Tibial nerve (tissue), 4 donors: ENCODE measurements around the gene GRP. TPM values are rescaled to one million over a fixed set of nuclear protein-coding genes. Genes with fewer than 3 reads are reported as not detected.

Experiments
- DNase-seq, 2 donors: peaks; one replicate each; pipeline ENCODE4 v3.0.0-alpha.2; 2019; ENCODE audit warnings: low spot score in 2 of 2
- H3K27ac ChIP-seq, 4 donors: fragments of 200-600 bp; sonication (generic) in 3 of 4; one replicate each; pipeline ENCODE4 v1.5.1; 2017 to 2019; ENCODE audit warnings: mild to moderate bottlenecking in 1 of 4
- H3K27me3 ChIP-seq, 2 donors: fragments of 200-600 bp; sonication (generic) in 1 of 2; one replicate each; pipeline versions ENCODE4 v1.5.1 to v1.6.0; 2017 to 2019
- H3K36me3 ChIP-seq, 3 donors: fragments of 200-600 bp; sonication (generic); one replicate each; pipeline ENCODE4 v1.5.1; 2018 to 2019
- H3K4me1 ChIP-seq, 4 donors: fragments of 200-600 bp; sonication (generic) in 3 of 4; one replicate each; pipeline ENCODE4 v1.5.1; 2017 to 2019
- H3K4me3 ChIP-seq, 4 donors: fragments of 200-600 bp; sonication (generic) in 3 of 4; one replicate each; pipeline ENCODE4 v1.5.1; 2017 to 2019; ENCODE audit warnings: mild to moderate bottlenecking in 1 of 4, moderate library complexity in 1 of 4
- H3K9me3 ChIP-seq, 4 donors: fragments of 200-600 bp; sonication (generic) in 3 of 4; one replicate each; pipeline ENCODE4 v1.5.1; 2017 to 2019
- EP300 ChIP-seq, 2 donors: sonication (generic); formaldehyde crosslinking; IDR thresholded peaks; one replicate each; pipeline ENCODE4 v1.6.1; 2017; ENCODE audit warnings: antibody characterized with exemption in 2 of 2, mild to moderate bottlenecking in 1 of 2
- POLR2A ChIP-seq, 2 donors: fragments of 450-650 bp; IDR thresholded peaks; one replicate each; pipeline ENCODE4 v1.6.1; 2017; ENCODE audit warnings: antibody characterized with exemption in 2 of 2, mild to moderate bottlenecking in 2 of 2, moderate library complexity in 2 of 2
- WGBS, 2 donors: methylation state at CpG; one replicate each; pipeline ENCODE4 v1.1.5; 2018; 5-methylcytosine and 5-hydroxymethylcytosine counted together
- total RNA-seq, 4 donors: library from RNA; depleted of rRNA; stranded (reverse); fragments of >200 nt; gene quantifications; one replicate each; pipeline ENCODE4 v1.1.0, GENCODE V29; 2016
- TF ChIP-seq, protein P1 (sequence below), 5 experiments: fragments of 200-600 bp in 3 of 5; fragments of 450-650 bp in 2 of 5; sonication (generic) in 3 of 5; IDR thresholded peaks; one replicate each; pipeline ENCODE4 v1.5.1; 2016 to 2019; ENCODE audit warnings: antibody characterized with exemption in 5 of 5, mild to moderate bottlenecking in 3 of 5, moderate library complexity in 2 of 5

GRP gene
- total RNA-seq, 4 donors from 2014 or later = not detected

DNA sequence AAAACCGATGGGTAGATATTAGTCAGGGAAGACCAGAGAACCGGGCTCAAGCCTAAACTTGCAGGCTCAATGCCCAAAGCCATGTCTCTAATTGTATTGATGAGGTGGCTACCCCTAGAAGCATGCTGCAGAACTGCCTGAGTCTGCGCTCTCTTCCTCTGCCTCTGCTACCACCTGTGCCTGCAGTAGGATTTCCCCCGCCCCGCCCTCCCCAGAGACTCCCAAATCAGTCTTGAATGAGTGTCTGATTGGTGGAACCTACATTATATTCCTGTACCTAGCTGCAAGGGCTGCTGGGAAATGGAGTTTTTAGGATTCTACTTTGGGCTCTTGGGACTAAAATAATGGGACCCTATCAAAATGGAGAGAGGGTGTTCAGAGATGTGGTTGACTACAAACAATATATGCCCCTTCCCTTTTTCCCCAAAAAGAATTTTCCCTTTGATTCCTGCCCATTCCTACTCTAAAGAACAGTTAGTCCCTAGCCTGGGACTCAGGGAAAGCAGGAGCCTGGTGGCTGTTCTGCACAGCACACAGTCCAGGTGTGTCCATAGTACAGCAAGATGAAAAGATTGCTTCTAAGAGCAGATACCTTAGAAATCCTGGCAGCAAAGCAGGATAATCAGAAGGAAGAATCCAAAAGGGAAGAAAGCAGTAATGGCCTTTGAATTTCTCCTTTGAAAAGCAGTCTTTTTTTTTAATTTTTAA lies 12.5 kb downstream of the GRP start:
- no peaks in the 10 kb centered on the region for H3K9me3 ChIP-seq
- DNase-seq = no peak
- H3K4me3 ChIP-seq = no peak overlapping the region
- H3K36me3 ChIP-seq = no peaks in the 10 kb centered on the region
- TF ChIP-seq, protein P1, sequence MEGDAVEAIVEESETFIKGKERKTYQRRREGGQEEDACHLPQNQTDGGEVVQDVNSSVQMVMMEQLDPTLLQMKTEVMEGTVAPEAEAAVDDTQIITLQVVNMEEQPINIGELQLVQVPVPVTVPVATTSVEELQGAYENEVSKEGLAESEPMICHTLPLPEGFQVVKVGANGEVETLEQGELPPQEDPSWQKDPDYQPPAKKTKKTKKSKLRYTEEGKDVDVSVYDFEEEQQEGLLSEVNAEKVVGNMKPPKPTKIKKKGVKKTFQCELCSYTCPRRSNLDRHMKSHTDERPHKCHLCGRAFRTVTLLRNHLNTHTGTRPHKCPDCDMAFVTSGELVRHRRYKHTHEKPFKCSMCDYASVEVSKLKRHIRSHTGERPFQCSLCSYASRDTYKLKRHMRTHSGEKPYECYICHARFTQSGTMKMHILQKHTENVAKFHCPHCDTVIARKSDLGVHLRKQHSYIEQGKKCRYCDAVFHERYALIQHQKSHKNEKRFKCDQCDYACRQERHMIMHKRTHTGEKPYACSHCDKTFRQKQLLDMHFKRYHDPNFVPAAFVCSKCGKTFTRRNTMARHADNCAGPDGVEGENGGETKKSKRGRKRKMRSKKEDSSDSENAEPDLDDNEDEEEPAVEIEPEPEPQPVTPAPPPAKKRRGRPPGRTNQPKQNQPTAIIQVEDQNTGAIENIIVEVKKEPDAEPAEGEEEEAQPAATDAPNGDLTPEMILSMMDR (IDR thresholded peaks at IDR 0.05) = no peak
- TF ChIP-seq EP300 (IDR thresholded peaks at IDR 0.05) (no peak), POLR2A (IDR thresholded peaks at IDR 0.05) (no peak)
- WGBS, 2 donors = 74 to 81% methylated on average over 5 of the region's 5 CpGs
- H3K27me3 ChIP-seq = no peaks in the 10 kb centered on the region
- no peaks in the 10 kb centered on the region for H3K4me1 ChIP-seq
- H3K27ac ChIP-seq = no peak overlapping the region

DNA sequence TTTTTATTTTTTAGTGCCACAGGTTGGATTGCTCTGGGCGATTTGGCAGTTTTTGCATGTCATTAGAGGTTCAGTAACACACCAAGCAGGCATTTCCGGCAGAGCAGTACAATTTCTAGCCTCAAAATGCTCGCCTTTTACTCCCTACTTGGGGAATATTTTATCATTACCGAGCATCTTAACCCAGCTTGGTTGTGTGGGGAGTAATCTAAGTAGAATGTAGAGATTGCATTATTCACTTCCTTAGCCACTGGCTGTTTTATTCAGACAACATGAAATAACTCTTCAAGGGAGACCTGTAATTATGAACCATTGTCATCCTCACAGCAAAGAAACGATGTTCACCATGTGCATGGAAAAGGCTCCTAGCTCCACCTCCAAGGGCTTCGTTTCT lies 13.1 kb downstream of the GRP start:
- TF ChIP-seq POLR2A (IDR thresholded peaks at IDR 0.05) = no peak
- TF ChIP-seq, protein P1 (IDR thresholded peaks at IDR 0.05) = no peak
- TF ChIP-seq EP300 (IDR thresholded peaks at IDR 0.05) = no peak
- H3K4me1 ChIP-seq = no peaks in the 10 kb centered on the region
- DNase-seq = no peak
- no peak overlapping the region for H3K4me3 ChIP-seq
- no peaks in the 10 kb centered on the region for H3K9me3 ChIP-seq
- H3K27me3 ChIP-seq = no peaks in the 10 kb centered on the region
- H3K36me3 ChIP-seq = no peaks in the 10 kb centered on the region
- no peak overlapping the region for H3K27ac ChIP-seq
- 80 to 84% methylated on average over 6 of the region's 6 CpGs for WGBS, 2 donors

DNA sequence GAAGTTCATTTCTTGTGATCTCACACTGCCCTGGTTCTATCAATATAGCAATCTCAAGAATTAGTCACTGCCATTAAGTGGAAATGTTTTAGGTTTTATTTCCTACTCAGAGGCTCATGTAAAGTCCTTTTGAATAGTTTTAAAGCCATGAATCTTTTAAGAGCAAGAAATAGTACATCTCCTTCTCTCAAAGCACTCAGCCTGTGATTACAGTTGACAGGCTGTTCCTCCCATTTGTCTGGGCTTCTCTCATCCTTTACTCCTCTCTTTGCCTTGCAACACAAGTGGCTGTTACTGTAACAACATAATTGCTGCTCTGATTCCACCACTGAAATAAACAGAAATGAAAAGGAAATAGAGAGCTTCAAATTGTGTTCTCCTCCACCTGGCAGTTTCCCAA lies 18.4 kb downstream of the GRP start:
- Histone ChIP-seq H3K4me1 (no peaks in the 10 kb centered on the region), H3K36me3 (no peaks in the 10 kb centered on the region), H3K9me3 (no peaks in the 10 kb centered on the region), H3K27ac (no peak overlapping the region), H3K27me3 (no peaks in the 10 kb centered on the region), H3K4me3 (no peak overlapping the region)
- no peak for DNase-seq
- TF ChIP-seq POLR2A (IDR thresholded peaks at IDR 0.05) = no peak
- no peak for TF ChIP-seq EP300 (IDR thresholded peaks at IDR 0.05)
- TF ChIP-seq, protein P1 (IDR thresholded peaks at IDR 0.05) = no peak

DNA sequence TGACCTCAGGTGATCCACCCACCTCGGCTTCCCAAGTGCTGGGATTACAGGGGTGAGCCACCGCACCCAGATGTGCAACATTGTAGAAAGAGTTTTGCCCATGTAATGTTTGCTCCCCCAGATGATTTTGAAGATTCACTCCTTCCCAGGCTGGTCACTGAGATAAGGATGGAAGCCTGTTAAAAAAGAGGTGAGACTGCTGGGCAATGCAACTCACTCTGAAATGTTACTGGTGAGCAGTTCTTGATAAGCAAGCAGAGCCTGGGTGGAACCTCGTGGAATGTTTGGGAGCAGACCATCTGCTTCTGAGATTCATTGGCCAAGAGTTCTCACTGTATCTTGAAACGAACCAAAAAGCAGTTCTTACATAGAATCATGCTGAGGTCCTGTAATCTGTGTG lies 19.7 kb downstream of the GRP start:
- H3K4me1 ChIP-seq = no peaks in the 10 kb centered on the region
- no peaks in the 10 kb centered on the region for H3K36me3 ChIP-seq
- H3K9me3 ChIP-seq = no peaks in the 10 kb centered on the region
- 68 to 76% methylated on average over 4 of the region's 4 CpGs for WGBS, 2 donors
- no peak overlapping the region for H3K4me3 ChIP-seq
- DNase-seq = no peak
- no peak overlapping the region for H3K27ac ChIP-seq
- no peaks in the 10 kb centered on the region for H3K27me3 ChIP-seq
- TF ChIP-seq EP300 (IDR thresholded peaks at IDR 0.05) (no peak), POLR2A (IDR thresholded peaks at IDR 0.05) (no peak)

DNA sequence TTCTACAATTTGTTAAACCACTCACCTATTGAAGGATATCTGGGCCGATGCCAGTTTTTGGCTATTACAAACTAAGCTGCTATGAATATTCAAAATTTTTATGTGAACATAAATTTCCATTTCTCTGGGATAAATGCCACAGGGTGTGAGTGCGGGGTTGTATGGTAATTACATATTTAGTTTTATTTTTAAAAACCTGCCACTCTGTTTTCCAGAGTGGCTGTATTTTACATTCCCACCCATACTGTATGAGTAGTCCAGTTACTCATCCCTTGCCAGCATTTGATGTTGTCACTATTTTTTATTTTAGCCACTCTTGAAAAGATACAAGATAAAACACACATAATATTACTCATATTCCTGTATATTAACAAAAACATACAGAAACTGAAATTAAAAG lies 22.9 kb downstream of the GRP start:
- Histone ChIP-seq H3K27me3 (peaks cover 0 to 8% of the 10 kb centered on the region in 2 donors), H3K4me3 (no peak overlapping the region), H3K9me3 (no peaks in the 10 kb centered on the region), H3K36me3 (no peaks in the 10 kb centered on the region), H3K27ac (no peak overlapping the region), H3K4me1 (no peaks in the 10 kb centered on the region)
- TF ChIP-seq, protein P1 (IDR thresholded peaks at IDR 0.05) = no peak
- TF ChIP-seq POLR2A (IDR thresholded peaks at IDR 0.05) (no peak), EP300 (IDR thresholded peaks at IDR 0.05) (no peak)
- no peak for DNase-seq
- 92 to 98% methylated on average over 2 of the region's 2 CpGs for WGBS, 2 donors
